A549 treated with ZK216348 at 1 μM for 4 hours (cell line): ENCODE results near the gene BORCS8. TPM values are rescaled to one million over a fixed set of nuclear protein-coding genes. Genes with fewer than 3 reads are reported as not detected.

ENCODE experiments used
- total RNA-seq: library from RNA; stranded (reverse); fragments of 200-300 nt; extraction: Qiagen RNA extraction; gene quantifications from 5 replicates; pipeline ENCODE4 v1.2.3, GENCODE V29; 2022; ENCODE audit warnings: low read depth

The BORCS8 gene
- total RNA-seq = 9.2 to 12.7 TPM (median 11.5 TPM) in 5 replicates

GRCh38 chr19:19192078-19192882, at the start of gene BORCS8, which contains the start of gene RFXANK:
Gene BORCS8, minus strand, starts transcription at chr19:19192152. Its CDS starts 35 bp downstream, at chr19:19192117.
Gene RFXANK, plus strand, starts transcription at chr19:19192258. Its CDS starts 1,689 bp downstream, at chr19:19193947.

GRCh38 chr19:19211499-19212420, 19.8 kb upstream of the BORCS8 start, which contains the start of gene NCAN:
Gene NCAN, plus strand, starts transcription at chr19:19211958. Its CDS starts 4,996 bp downstream, at chr19:19216954.

GRCh38 chr19:19203012-19203856, 11.3 kb upstream of the BORCS8 start, which contains the start of gene NR2C2AP:
Gene NR2C2AP, minus strand, starts transcription at chr19:19203414. Its CDS starts 354 bp downstream, at chr19:19203060.

GRCh38 chr19:19170053-19170872, 21.7 kb downstream of the BORCS8 start, which contains the start of gene MEF2B:
Gene MEF2B, minus strand, starts transcription at chr19:19170263. Its CDS starts 19,528 bp downstream, at chr19:19150735.

DNA sequence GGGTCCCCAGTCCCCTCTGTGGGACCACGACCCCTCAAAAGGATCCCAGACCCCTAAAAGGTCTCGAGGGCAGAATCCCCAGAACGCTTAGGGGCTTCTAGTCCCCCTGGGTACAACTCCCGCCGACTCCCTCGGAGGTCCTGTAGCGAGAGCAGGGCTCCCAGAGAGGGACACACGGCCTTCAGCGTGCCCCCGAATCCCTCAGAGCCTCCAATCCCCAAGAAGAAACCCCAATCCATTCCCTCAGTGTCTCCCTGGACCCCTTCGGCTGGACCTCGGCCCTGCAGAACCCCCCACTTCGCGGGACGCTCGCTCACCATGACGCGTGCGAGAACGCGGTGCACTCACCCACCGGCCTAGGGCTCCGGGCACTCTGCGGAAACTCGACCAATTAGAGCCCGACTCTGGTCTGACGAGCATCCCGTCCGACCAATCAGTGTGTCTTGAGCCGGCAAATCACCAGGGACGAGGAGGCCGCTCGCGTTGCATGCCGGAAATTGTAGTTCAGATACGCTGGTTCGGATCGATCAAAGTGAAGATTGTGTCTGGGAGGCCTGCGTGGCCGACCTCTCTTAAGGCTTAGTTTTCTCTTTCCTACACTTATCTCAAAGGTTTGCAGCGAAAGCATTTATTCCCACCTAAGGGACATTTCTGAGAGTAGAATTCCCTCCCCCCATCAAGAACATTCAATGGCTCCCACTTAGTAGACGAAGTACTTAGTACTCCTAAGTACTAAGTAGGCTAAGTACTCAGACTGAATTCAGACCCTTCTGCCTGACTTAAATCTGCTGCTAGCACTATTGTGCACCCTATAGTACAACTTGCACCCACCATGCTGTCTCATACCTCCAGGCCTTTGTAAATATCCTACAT, 53.6 kb downstream of the BORCS8 start, which contains the start of gene TMEM161A:
Gene TMEM161A, minus strand, starts transcription at position 370 of the 873 bp plus-strand sequence. Its CDS starts 50 bp downstream, at position 320.

Other genes with a start within 250 kb of the BORCS8 start
- gene SUGP2, start 158.6 kb downstream of the BORCS8 start, total RNA-seq = 21.2 to 38.5 TPM (median 30.9 TPM) in 5 replicates
- 23.8 to 30.4 TPM (median 29.8 TPM) in 5 replicates for gene ARMC6, start 158.5 kb downstream of the BORCS8 start, total RNA-seq
- 0.19 to 1.1 TPM (median 0.87 TPM) in 5 replicates for gene SLC25A42, start 128.2 kb downstream of the BORCS8 start, total RNA-seq
- gene TMEM161A, start 53.7 kb downstream of the BORCS8 start, total RNA-seq = 11.6 to 27.0 TPM (median 24.9 TPM) in 5 replicates
- 0.15 to 0.82 TPM (median 0.63 TPM) in 5 replicates for gene MEF2B, start 21.9 kb downstream of the BORCS8 start, total RNA-seq
- gene RFXANK, start 106 bp upstream of the BORCS8 start, total RNA-seq = 26.4 to 47.2 TPM (median 43.9 TPM) in 5 replicates
- gene NR2C2AP, start 11.3 kb upstream of the BORCS8 start, total RNA-seq = 26.5 to 31.8 TPM (median 30.6 TPM) in 5 replicates
- 0.02 TPM in 1 of 5 replicates, not detected in the others for gene NCAN, start 19.8 kb upstream of the BORCS8 start, total RNA-seq
- 0.33 to 2.2 TPM (median 0.50 TPM) in 5 replicates for gene TM6SF2, start 81.1 kb upstream of the BORCS8 start, total RNA-seq
- gene SUGP1, start 128.4 kb upstream of the BORCS8 start, total RNA-seq = 25.3 to 34.4 TPM (median 26.8 TPM) in 5 replicates
- 7.4 to 16.0 TPM (median 14.3 TPM) in 5 replicates for gene MAU2, start 128.7 kb upstream of the BORCS8 start, total RNA-seq
- 31.9 to 50.8 TPM (median 43.6 TPM) in 5 replicates for gene GATAD2A, start 213.5 kb upstream of the BORCS8 start, total RNA-seq